Kasumi-1 (cell line): ENCODE measurements around the gene PALLD.

Experiments
- DNase-seq, 2 experiments: peaks; one replicate each; lab custom pipeline; 2025; lab: John Stamatoyannopoulos, UW

The PALLD gene

GRCh38 chr4:168622600-168622999 lies 125.7 kb downstream of the PALLD start:
- DNase-seq = no peak

- no peak for DNase-seq
These were observed 126.2 kb downstream of the PALLD start for GRCh38 chr4:168623011-168623410.

GRCh38 chr4:168623484-168623883 lies 126.6 kb downstream of the PALLD start:
- DNase-seq = no peak

- no peak for DNase-seq
These were observed 131.4 kb downstream of the PALLD start for GRCh38 chr4:168628251-168628650.

- DNase-seq = no peak
These were observed 132.7 kb downstream of the PALLD start for GRCh38 chr4:168629566-168629965.

- no peak for DNase-seq
These were observed 133.8 kb downstream of the PALLD start for GRCh38 chr4:168630445-168631187.

- DNase-seq = peak; percentile 23 to 33
These were observed 134.7 kb downstream of the PALLD start for GRCh38 chr4:168631241-168632162.

- DNase-seq = no peak
These were observed 135.5 kb downstream of the PALLD start for GRCh38 chr4:168632301-168632725.

GRCh38 chr4:168633064-168633463 lies 136.2 kb downstream of the PALLD start:
- no peak for DNase-seq

GRCh38 chr4:168633496-168633895 lies 136.6 kb downstream of the PALLD start:
- DNase-seq = no peak

GRCh38 chr4:168634276-168634802 lies 137.5 kb downstream of the PALLD start:
- no peak for DNase-seq

- DNase-seq = no peak
These were observed 139.2 kb downstream of the PALLD start for GRCh38 chr4:168636040-168636439.

- no peak for DNase-seq
These were observed 139.8 kb downstream of the PALLD start for GRCh38 chr4:168636506-168637196.

GRCh38 chr4:168637872-168638756 lies 141.3 kb downstream of the PALLD start:
- DNase-seq = no peak

- no peak for DNase-seq
These were observed 143.1 kb downstream of the PALLD start for GRCh38 chr4:168639914-168640313.

- DNase-seq = no peak
These were observed 144.9 kb downstream of the PALLD start for GRCh38 chr4:168641811-168642140.

- no peak for DNase-seq
These were observed 145.7 kb downstream of the PALLD start for GRCh38 chr4:168642591-168642990.

GRCh38 chr4:168643111-168643795 lies 146.4 kb downstream of the PALLD start:
- no peak for DNase-seq

- no peak for DNase-seq
These were observed 146.9 kb downstream of the PALLD start for GRCh38 chr4:168643796-168644159.

GRCh38 chr4:168646001-168646768 lies 149.3 kb downstream of the PALLD start:
- no peak for DNase-seq
